Muscle of leg (tissue), 16 donors: Measurements from ENCODE around the gene CFAP299. TPM values are rescaled to one million over a fixed set of nuclear protein-coding genes. Genes with fewer than 3 reads are reported as not detected.
A peak's percentile ranks its signal among the peaks of the same experiment; 100 is the strongest.
"Not testable (repeated sequence)": the region's sequence is repeated elsewhere in the genome, so short reads cannot be mapped to it uniquely, and the experiment has no call there.

Experiments
- DNase-seq: peaks from one replicate; pipeline ENCODE4 v3.0.0; 2013
- H3K27ac ChIP-seq: one replicate; pipeline ENCODE4 v1.5.1; 2013; ENCODE audit warnings: mild to moderate bottlenecking, low read length, control low read depth
- H3K27me3 ChIP-seq: one replicate; pipeline ENCODE4 v1.6.1; 2013; ENCODE audit warnings: low read length; ENCODE audit not compliant: control insufficient read depth, insufficient read depth
- H3K36me3 ChIP-seq: one replicate; pipeline ENCODE4 v1.6.1; 2013; ENCODE audit warnings: low read length; ENCODE audit not compliant: control insufficient read depth, insufficient read depth
- H3K4me1 ChIP-seq: one replicate; pipeline ENCODE4 v1.6.1; 2013; ENCODE audit warnings: low read length; ENCODE audit not compliant: control insufficient read depth, insufficient read depth
- H3K4me3 ChIP-seq: one replicate; pipeline ENCODE4 v1.5.1; 2013; ENCODE audit warnings: low read length, control low read depth
- H3K9me3 ChIP-seq: replicated peaks from 2 replicates; pipeline ENCODE4 v1.6.1; 2013; ENCODE audit warnings: low read depth, low read length; ENCODE audit not compliant: control insufficient read depth
- WGBS: methylation state at CpG from one replicate; pipeline ENCODE4 v1.1.5; 2013; ENCODE audit warnings: missing lambda C conversion rate; ENCODE audit not compliant: insufficient coverage; 5-methylcytosine and 5-hydroxymethylcytosine counted together
- long read RNA-seq, 11 donors: transcript quantifications; one replicate each; lab custom pipeline, GENCODE V29; 2026
- polyA plus RNA-seq, 8 donors: library from polyadenylated mRNA; unstranded; fragments of 120-200 nt; gene quantifications; one replicate each; pipeline versions ENCODE4 v1.2.1 to v1.2.3, GENCODE V29; 2013; ENCODE audit warnings: inconsistent platforms in 1 of 8, low replicate concordance in 1 of 8; ENCODE audit not compliant: insufficient read length in 8 of 8, insufficient read depth in 1 of 8
- total RNA-seq: library from RNA; stranded (reverse); fragments of 120-200 nt; gene quantifications from one replicate; pipeline ENCODE4 v1.2.4, GENCODE V29; 2013

Gene CFAP299
- total RNA-seq (0.09 TPM), polyA plus RNA-seq (under 1 TPM in 3 of 8 donors, not detected in 5; 0.28 to 0.53 (median 0.41) TPM)
- long read RNA-seq, donor 1, result 0 reads
- long read RNA-seq, donor 2, result 0 reads
- long read RNA-seq, donor 3, result 0 reads
- long read RNA-seq, donor 4, result 0 reads
- long read RNA-seq, donor 5, result 0 reads
- long read RNA-seq, donor 6, result 0 reads
- long read RNA-seq, donor 7, result 0 reads
- long read RNA-seq, donor 8, result 0 reads
- long read RNA-seq, donor 9, result 0 reads
- long read RNA-seq, donor 10, result 0 reads
- long read RNA-seq, donor 11, result 0 reads

- H3K9me3 ChIP-seq, result no peaks in the 10 kb centered on the region
- peaks cover 16% of the 10 kb centered on the region for H3K27me3 ChIP-seq
- H3K4me1 ChIP-seq, result peaks cover 5% of the 10 kb centered on the region
- WGBS, result 0% methylated on average over 41 of the region's 49 CpGs
- DNase-seq, result peak; percentile 92
- no peak within 1 kb of the TSS for H3K27ac ChIP-seq
- no peaks in the 10 kb centered on the region for H3K36me3 ChIP-seq
- peak within 1 kb of the TSS; percentile 59 for H3K4me3 ChIP-seq
These were observed at the start of gene CFAP299 for GRCh38 chr4:80335554-80336358. CFAP299 (plus strand) TSS chr4:80335730.

- no peak overlapping the region for H3K27ac ChIP-seq
- no peaks in the 10 kb centered on the region for H3K36me3 ChIP-seq
- H3K4me1 ChIP-seq, result no peaks in the 10 kb centered on the region
- no peak overlapping the region for H3K4me3 ChIP-seq
- H3K27me3 ChIP-seq, result no peaks in the 10 kb centered on the region
- WGBS, result 38% methylated on average over 5 of the region's 7 CpGs
- H3K9me3 ChIP-seq, result no peaks in the 10 kb centered on the region
- DNase-seq, result no peak
These were observed 49.1 kb upstream of the CFAP299 start for GRCh38 chr4:80286451-80286850.

GRCh38 chr4:80290665-80291064 is 44.9 kb upstream of the CFAP299 start:
- not testable (repeated sequence) for H3K27ac ChIP-seq, DNase-seq, H3K4me1 ChIP-seq, H3K36me3 ChIP-seq, H3K9me3 ChIP-seq, H3K4me3 ChIP-seq, H3K27me3 ChIP-seq
- no CpG with 5 or more reads among the region's 2 CpGs for WGBS

- Histone ChIP-seq H3K36me3 (no peaks in the 10 kb centered on the region), H3K27ac (no peak overlapping the region), H3K4me1 (no peaks in the 10 kb centered on the region), H3K9me3 (no peaks in the 10 kb centered on the region), H3K4me3 (no peak overlapping the region), H3K27me3 (no peaks in the 10 kb centered on the region)
- WGBS, result no CpG with 5 or more reads among the region's 2 CpGs
- no peak for DNase-seq
These were observed 41.3 kb upstream of the CFAP299 start for GRCh38 chr4:80294206-80294605.

GRCh38 chr4:80295336-80295735 is 40.2 kb upstream of the CFAP299 start:
- Histone ChIP-seq H3K27ac (no peak overlapping the region), H3K27me3 (no peaks in the 10 kb centered on the region), H3K4me3 (no peak overlapping the region), H3K9me3 (no peaks in the 10 kb centered on the region), H3K36me3 (no peaks in the 10 kb centered on the region), H3K4me1 (no peaks in the 10 kb centered on the region)
- WGBS, result no CpG with 5 or more reads among the region's 3 CpGs
- peak; percentile 21 for DNase-seq

GRCh38 chr4:80295826-80296225 is 39.7 kb upstream of the CFAP299 start:
- 40% methylated on average over 1 of the region's 5 CpGs for WGBS
- Histone ChIP-seq H3K27me3 (no peaks in the 10 kb centered on the region), H3K27ac (no peak overlapping the region), H3K4me3 (no peak overlapping the region), H3K4me1 (no peaks in the 10 kb centered on the region), H3K9me3 (no peaks in the 10 kb centered on the region), H3K36me3 (no peaks in the 10 kb centered on the region)
- DNase-seq, result peak; percentile 6

GRCh38 chr4:80301884-80302283 is 33.6 kb upstream of the CFAP299 start:
- H3K9me3 ChIP-seq, result no peaks in the 10 kb centered on the region
- H3K27me3 ChIP-seq, result no peaks in the 10 kb centered on the region
- H3K27ac ChIP-seq, result no peak overlapping the region
- H3K4me1 ChIP-seq, result no peaks in the 10 kb centered on the region
- WGBS, result 83% methylated on average over 2 of the region's 4 CpGs
- H3K36me3 ChIP-seq, result no peaks in the 10 kb centered on the region
- H3K4me3 ChIP-seq, result no peak overlapping the region
- no peak for DNase-seq

- no peaks in the 10 kb centered on the region for H3K4me1 ChIP-seq
- DNase-seq, result no peak
- no peak overlapping the region for H3K4me3 ChIP-seq
- H3K27ac ChIP-seq, result no peak overlapping the region
- H3K27me3 ChIP-seq, result no peaks in the 10 kb centered on the region
- no peaks in the 10 kb centered on the region for H3K9me3 ChIP-seq
- WGBS, result 94% methylated on average over 26 of the region's 26 CpGs
- no peaks in the 10 kb centered on the region for H3K36me3 ChIP-seq
These were observed 32.8 kb upstream of the CFAP299 start for GRCh38 chr4:80302616-80303223.

- H3K36me3 ChIP-seq, result no peaks in the 10 kb centered on the region
- H3K4me1 ChIP-seq, result no peaks in the 10 kb centered on the region
- WGBS, result no CpG with 5 or more reads among the region's 3 CpGs
- H3K27me3 ChIP-seq, result no peaks in the 10 kb centered on the region
- H3K4me3 ChIP-seq, result no peak overlapping the region
- no peak overlapping the region for H3K27ac ChIP-seq
- no peak for DNase-seq
- no peaks in the 10 kb centered on the region for H3K9me3 ChIP-seq
These were observed 30.1 kb upstream of the CFAP299 start for GRCh38 chr4:80305466-80305865.

GRCh38 chr4:80306260-80306659 is 29.3 kb upstream of the CFAP299 start:
- DNase-seq, result no peak
- Histone ChIP-seq H3K9me3 (no peaks in the 10 kb centered on the region), H3K36me3 (no peaks in the 10 kb centered on the region), H3K27ac (no peak overlapping the region), H3K4me3 (no peak overlapping the region), H3K4me1 (no peaks in the 10 kb centered on the region), H3K27me3 (no peaks in the 10 kb centered on the region)
- WGBS, result no CpG with 5 or more reads among the region's 2 CpGs
